ENCODE data around the gene ACYP1.

DNA sequence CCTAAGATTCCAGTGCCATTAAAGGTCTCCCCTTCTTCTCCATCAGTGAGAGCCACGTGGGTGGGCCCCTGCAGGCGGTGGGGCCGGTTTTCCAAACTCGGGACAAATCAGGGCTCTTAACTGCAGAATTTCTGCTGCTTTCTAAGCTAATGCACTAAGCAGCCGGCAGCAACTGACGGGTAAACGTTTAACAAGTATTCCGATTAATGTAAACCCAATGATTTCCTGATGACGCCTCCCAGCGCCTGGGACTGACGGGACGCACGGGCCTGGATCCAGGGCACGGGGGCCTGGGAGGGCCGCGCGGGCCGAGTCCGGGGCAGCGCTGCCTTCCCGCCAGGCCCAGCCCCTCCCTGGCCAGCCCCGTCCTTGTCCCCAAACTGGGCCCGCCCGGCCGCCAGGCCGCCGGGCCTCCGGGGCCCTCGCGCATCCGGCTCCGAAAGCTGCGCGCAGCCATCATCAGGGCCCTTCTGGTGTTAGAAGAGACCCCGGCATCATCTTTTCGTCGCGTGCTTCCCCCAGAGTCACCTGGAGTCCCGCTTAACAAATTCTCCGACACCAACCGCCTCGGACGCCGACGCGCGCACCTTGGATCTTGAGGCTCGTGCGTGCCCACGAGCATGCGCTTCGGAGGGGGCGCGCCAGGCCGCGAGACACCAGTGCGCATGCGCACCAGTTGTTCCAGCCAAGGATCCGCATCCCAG is 12.8 kb downstream of the ACYP1 start, which contains the start of gene MLH3:
- TF ChIP-seq, protein P1, sequence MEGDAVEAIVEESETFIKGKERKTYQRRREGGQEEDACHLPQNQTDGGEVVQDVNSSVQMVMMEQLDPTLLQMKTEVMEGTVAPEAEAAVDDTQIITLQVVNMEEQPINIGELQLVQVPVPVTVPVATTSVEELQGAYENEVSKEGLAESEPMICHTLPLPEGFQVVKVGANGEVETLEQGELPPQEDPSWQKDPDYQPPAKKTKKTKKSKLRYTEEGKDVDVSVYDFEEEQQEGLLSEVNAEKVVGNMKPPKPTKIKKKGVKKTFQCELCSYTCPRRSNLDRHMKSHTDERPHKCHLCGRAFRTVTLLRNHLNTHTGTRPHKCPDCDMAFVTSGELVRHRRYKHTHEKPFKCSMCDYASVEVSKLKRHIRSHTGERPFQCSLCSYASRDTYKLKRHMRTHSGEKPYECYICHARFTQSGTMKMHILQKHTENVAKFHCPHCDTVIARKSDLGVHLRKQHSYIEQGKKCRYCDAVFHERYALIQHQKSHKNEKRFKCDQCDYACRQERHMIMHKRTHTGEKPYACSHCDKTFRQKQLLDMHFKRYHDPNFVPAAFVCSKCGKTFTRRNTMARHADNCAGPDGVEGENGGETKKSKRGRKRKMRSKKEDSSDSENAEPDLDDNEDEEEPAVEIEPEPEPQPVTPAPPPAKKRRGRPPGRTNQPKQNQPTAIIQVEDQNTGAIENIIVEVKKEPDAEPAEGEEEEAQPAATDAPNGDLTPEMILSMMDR (IDR thresholded peaks at IDR 0.05): no peak
- TF ChIP-seq POLR2A (IDR thresholded peaks at IDR 0.05): peak; percentile 42 to 67

Data from uterus (tissue), 2 donors.